Neuronal stem cell (in vitro differentiated cells): ENCODE results near the gene FOSL2.

ENCODE experiments used
- DNase-seq: peaks from one replicate; pipeline ENCODE4 v3.0.0-alpha.2; 2013; ENCODE audit warnings: low spot score
- H2AFZ ChIP-seq: one replicate; pipeline ENCODE4 v1.6.1; 2013; ENCODE audit warnings: mild to moderate bottlenecking, low read length, inconsistent platforms
- H2AK5ac ChIP-seq: 2 replicates; pipeline ENCODE4 v1.6.1; 2013; ENCODE audit warnings: low read depth, mild to moderate bottlenecking, inconsistent platforms, low read length, moderate library complexity, mixed read lengths
- H2BK120ac ChIP-seq: 2 replicates; pipeline ENCODE4 v1.6.1; 2013; ENCODE audit warnings: low read depth, mild to moderate bottlenecking, inconsistent platforms, low read length, moderate library complexity, mixed read lengths
- H2BK12ac ChIP-seq: one replicate; pipeline ENCODE4 v1.6.1; 2013; ENCODE audit warnings: low read length, inconsistent platforms
- H2BK15ac ChIP-seq: 2 replicates; pipeline ENCODE4 v1.6.1; 2013; ENCODE audit warnings: mild to moderate bottlenecking, low read length, inconsistent platforms, mixed read lengths
- H2BK5ac ChIP-seq: one replicate; pipeline ENCODE4 v1.6.1; 2013; ENCODE audit warnings: inconsistent platforms, mild to moderate bottlenecking, low read length, moderate library complexity
- H3K14ac ChIP-seq: one replicate; pipeline ENCODE4 v1.6.1; 2013; ENCODE audit warnings: low read length, inconsistent platforms
- H3K18ac ChIP-seq: 2 replicates; pipeline ENCODE4 v1.6.1; 2013; ENCODE audit warnings: low read length, inconsistent platforms
- H3K23ac ChIP-seq: 2 replicates; pipeline ENCODE4 v1.6.1; 2013; ENCODE audit warnings: low read depth, mild to moderate bottlenecking, mixed read lengths, low read length, inconsistent platforms; ENCODE audit not compliant: poor library complexity
- H3K27ac ChIP-seq: replicated peaks from 3 replicates; pipeline ENCODE4 v1.5.1; 2013; ENCODE audit warnings: low read length, inconsistent platforms
- H3K27me3 ChIP-seq, 3 experiments: 2 replicates each; pipeline ENCODE4 v1.6.1; 2013; ENCODE audit warnings: low read length in 3 of 3, mild to moderate bottlenecking in 2 of 3, inconsistent platforms in 1 of 3, low read depth in 1 of 3, mixed read lengths in 1 of 3, moderate library complexity in 1 of 3; ENCODE audit not compliant: control insufficient read depth in 3 of 3, insufficient read depth in 3 of 3
- H3K36me3 ChIP-seq, 2 donors: replicated peaks in 1 of 2; 2 replicates each; pipeline ENCODE4 v1.6.1; 2013; ENCODE audit warnings: low read length in 2 of 2; ENCODE audit not compliant: control insufficient read depth in 2 of 2, insufficient read depth in 2 of 2
- H3K4ac ChIP-seq: 2 replicates; pipeline ENCODE4 v1.6.1; 2013; ENCODE audit warnings: inconsistent platforms, mild to moderate bottlenecking, low read length, moderate library complexity
- H3K4me1 ChIP-seq, 2 donors: 1 replicate in 1 of 2; 2 replicates in 1 of 2; pipeline ENCODE4 v1.6.1; 2013; ENCODE audit warnings: low read length in 2 of 2, low read depth in 1 of 2; ENCODE audit not compliant: control insufficient read depth in 2 of 2, insufficient read depth in 1 of 2
- H3K4me2 ChIP-seq: one replicate; pipeline ENCODE4 v1.6.1; 2013; ENCODE audit warnings: mild to moderate bottlenecking, low read length, inconsistent platforms; ENCODE audit not compliant: insufficient read depth, poor library complexity, severe bottlenecking
- H3K4me3 ChIP-seq, 2 donors: 2 replicates each; pipeline ENCODE4 v1.5.1; 2013; ENCODE audit warnings: low read length in 2 of 2, mild to moderate bottlenecking in 2 of 2, inconsistent platforms in 1 of 2, moderate library complexity in 1 of 2
- H3K79me1 ChIP-seq: one replicate; pipeline ENCODE4 v1.6.1; 2013; ENCODE audit warnings: low read depth, mild to moderate bottlenecking, inconsistent platforms, low read length, moderate library complexity
- H3K9ac ChIP-seq: one replicate; pipeline ENCODE4 v1.6.1; 2013; ENCODE audit warnings: mild to moderate bottlenecking, low read depth, low read length, inconsistent platforms; ENCODE audit not compliant: poor library complexity
- H3K9me3 ChIP-seq, 2 donors: replicated peaks in 1 of 2; 2 replicates each; pipeline versions ENCODE3 to v1.6.1; 2013; ENCODE audit warnings: low read length in 2 of 2, mild to moderate bottlenecking in 2 of 2, inconsistent platforms in 1 of 2, low read depth in 1 of 2, mixed read lengths in 1 of 2, moderate library complexity in 1 of 2; ENCODE audit not compliant: control insufficient read depth in 2 of 2, insufficient read depth in 1 of 2
- H4K8ac ChIP-seq: one replicate; pipeline ENCODE4 v1.6.1; 2013; ENCODE audit warnings: low read depth, mild to moderate bottlenecking, inconsistent platforms, low read length, moderate library complexity
- H4K91ac ChIP-seq: one replicate; pipeline ENCODE4 v1.6.1; 2013; ENCODE audit warnings: low read length, low read depth, mild to moderate bottlenecking, inconsistent platforms; ENCODE audit not compliant: poor library complexity
- WGBS, 2 donors: extraction: QIAGEN DNeasy Blood & Tissue Kit; methylation state at CpG; one replicate each; pipeline ENCODE4 v1.1.7; 2013; ENCODE audit warnings: missing lambda C conversion rate in 2 of 2, mixed read lengths in 1 of 2; ENCODE audit not compliant: insufficient read length in 2 of 2, insufficient replicate concordance in 1 of 2; ENCODE audit errors: extremely low coverage in 2 of 2; 5-methylcytosine and 5-hydroxymethylcytosine counted together

The FOSL2 gene

GRCh38 chr2:28357055-28357454 is 35.6 kb upstream of the FOSL2 start:
- H2BK12ac ChIP-seq, result peak overlapping the region; percentile 1
- H3K14ac ChIP-seq, result no peak overlapping the region
- no peaks in the 10 kb centered on the region for H3K27me3 ChIP-seq
- no peaks in the 10 kb centered on the region for H3K36me3 ChIP-seq
- H3K4me3 ChIP-seq, result no peak overlapping the region
- H3K27ac ChIP-seq, result no peak overlapping the region
- no peak overlapping the region for H4K91ac ChIP-seq
- H3K9ac ChIP-seq, result peak overlapping the region; percentile 36
- peak overlapping the region; percentile 84 for H2AFZ ChIP-seq
- H3K4ac ChIP-seq, result no peak overlapping the region
- H3K18ac ChIP-seq, result peak overlapping the region; percentile 69
- DNase-seq, result no peak
- H3K9me3 ChIP-seq, result no peaks in the 10 kb centered on the region
- peak overlapping the region; percentile 9 for H2BK120ac ChIP-seq
- H2BK15ac ChIP-seq, result peak overlapping the region; percentile 83
- peak overlapping the region; percentile 25 for H3K23ac ChIP-seq
- no peak overlapping the region for H3K4me2 ChIP-seq
- H3K4me1 ChIP-seq, result peaks cover 12 to 15% of the 10 kb centered on the region in 2 donors
- no CpG with 5 or more reads among the region's 5 CpGs for WGBS, 2 donors
- H3K79me1 ChIP-seq, result no peaks in the 10 kb centered on the region
- peak overlapping the region; percentile 80 for H2AK5ac ChIP-seq
- peak overlapping the region; percentile 98 for H2BK5ac ChIP-seq
- H4K8ac ChIP-seq, result no peak overlapping the region

DNA sequence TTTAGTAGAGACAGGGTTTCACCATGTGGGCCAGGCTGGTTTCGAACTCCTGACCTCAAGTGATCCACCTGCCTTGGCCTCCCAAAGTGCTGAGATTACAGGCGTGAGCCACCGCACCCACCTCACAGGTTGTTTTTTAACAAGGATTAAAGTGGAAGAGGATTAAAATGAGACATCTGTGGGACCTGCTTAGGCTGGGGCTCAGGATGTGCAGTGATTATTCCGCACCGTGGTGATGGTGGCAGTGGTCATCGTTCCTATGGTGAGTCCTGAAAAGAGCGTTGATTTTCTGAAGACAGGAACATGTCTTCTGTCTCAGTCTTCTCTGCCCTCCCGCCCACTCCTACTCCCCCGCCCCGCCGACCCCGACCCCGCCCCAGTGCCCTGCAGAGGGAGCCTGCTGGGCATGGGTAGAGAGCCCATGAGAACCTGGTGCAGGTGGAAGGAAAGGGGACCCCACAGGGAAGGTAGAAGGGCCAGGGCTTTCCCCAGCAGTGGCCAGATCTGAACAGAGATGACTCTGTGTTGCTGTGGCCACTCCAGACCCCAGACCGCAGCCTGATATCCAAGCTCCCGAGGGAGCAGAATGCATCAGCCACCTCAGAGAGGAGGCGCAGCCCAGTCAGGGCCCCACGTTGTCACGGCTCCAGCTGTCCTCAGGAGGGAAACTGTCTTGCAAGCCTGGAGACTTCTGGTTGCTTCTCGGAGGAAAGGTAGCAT is 34.5 kb upstream of the FOSL2 start:
- Histone ChIP-seq H2AFZ (no peak overlapping the region), H3K18ac (no peak overlapping the region), H3K4me1 (peaks cover 9 to 15% of the 10 kb centered on the region in 2 donors), H3K4me3 (no peak overlapping the region), H3K4ac (no peak overlapping the region), H2BK5ac (no peak overlapping the region), H2BK120ac (no peak overlapping the region), H2BK12ac (no peak overlapping the region), H3K9ac (no peak overlapping the region), H3K4me2 (no peak overlapping the region), H2BK15ac (no peak overlapping the region), H3K9me3 (no peaks in the 10 kb centered on the region), H4K91ac (no peak overlapping the region), H3K27me3 (no peaks in the 10 kb centered on the region), H3K27ac (no peak overlapping the region), H3K36me3 (no peaks in the 10 kb centered on the region), H3K79me1 (no peaks in the 10 kb centered on the region), H3K23ac (no peak overlapping the region), H2AK5ac (no peak overlapping the region), H3K14ac (no peak overlapping the region), H4K8ac (no peak overlapping the region)
- no peak for DNase-seq
- no CpG with 5 or more reads among the region's 19 CpGs for WGBS, 2 donors

- Histone ChIP-seq H3K14ac (no peak overlapping the region), H3K9ac (no peak overlapping the region), H3K4me3 (no peak overlapping the region), H2AFZ (peak overlapping the region; percentile 15), H3K9me3 (no peaks in the 10 kb centered on the region), H2BK120ac (no peak overlapping the region), H4K8ac (no peak overlapping the region), H3K4ac (no peak overlapping the region), H3K18ac (peak overlapping the region; percentile 73), H2BK15ac (peak overlapping the region; percentile 8), H3K79me1 (no peaks in the 10 kb centered on the region), H3K36me3 (no peaks in the 10 kb centered on the region), H3K4me1 (peaks cover 9 to 15% of the 10 kb centered on the region in 2 donors), H3K23ac (peak overlapping the region; percentile 52), H2AK5ac (peak overlapping the region; percentile 70), H2BK12ac (no peak overlapping the region), H2BK5ac (no peak overlapping the region), H3K27ac (no peak overlapping the region), H4K91ac (no peak overlapping the region), H3K4me2 (no peak overlapping the region), H3K27me3 (no peaks in the 10 kb centered on the region)
- no CpG with 5 or more reads among the region's 7 CpGs for WGBS, 2 donors
- no peak for DNase-seq
Measured at GRCh38 chr2:28358668-28359201, 33.9 kb upstream of the FOSL2 start.

GRCh38 chr2:28359222-28360057 is 33.2 kb upstream of the FOSL2 start:
- H2BK12ac ChIP-seq, result no peak overlapping the region
- peaks cover 9 to 15% of the 10 kb centered on the region in 2 donors for H3K4me1 ChIP-seq
- H3K79me1 ChIP-seq, result no peaks in the 10 kb centered on the region
- H3K4me3 ChIP-seq, result no peak overlapping the region
- no peak overlapping the region for H2BK120ac ChIP-seq
- H3K27ac ChIP-seq, result no peak overlapping the region
- H2AFZ ChIP-seq, result peak overlapping the region; percentile 15
- H3K9me3 ChIP-seq, result no peaks in the 10 kb centered on the region
- no peak overlapping the region for H4K91ac ChIP-seq
- H2AK5ac ChIP-seq, result peak overlapping the region; percentile 70
- WGBS, 2 donors, result no CpG with 5 or more reads among the region's 28 CpGs
- no peaks in the 10 kb centered on the region for H3K27me3 ChIP-seq
- no peaks in the 10 kb centered on the region for H3K36me3 ChIP-seq
- H3K4me2 ChIP-seq, result no peak overlapping the region
- no peak overlapping the region for H4K8ac ChIP-seq
- peak overlapping the region; percentile 70 for H3K23ac ChIP-seq
- H3K14ac ChIP-seq, result no peak overlapping the region
- peak overlapping the region; percentile 56 for H2BK15ac ChIP-seq
- no peak overlapping the region for H2BK5ac ChIP-seq
- H3K18ac ChIP-seq, result peak overlapping the region; percentile 77
- no peak overlapping the region for H3K4ac ChIP-seq
- no peak for DNase-seq
- no peak overlapping the region for H3K9ac ChIP-seq
